OCI-LY7 (cell line): ENCODE results near the gene SLC44A4.
"Not testable (repeated sequence)": the region's sequence is repeated elsewhere in the genome, so short reads cannot be mapped to it uniquely, and the experiment has no call there.

Source experiments
- CTCF ChIP-seq: fragments of 200-600 bp; sonication (generic); conservative IDR thresholded peaks from 2 replicates; pipeline ENCODE4 v1.5.1; 2014; ENCODE audit warnings: mild to moderate bottlenecking, antibody characterized with exemption, low read length, moderate library complexity, mixed read lengths
- EZH2phosphoT487 ChIP-seq: fragments of 200-600 bp; sonication (generic); IDR thresholded peaks from 2 replicates; pipeline ENCODE4 v1.6.1; 2018; ENCODE audit warnings: low read depth, borderline replicate concordance, mild to moderate bottlenecking, mixed run types, antibody characterized with exemption, low read length, moderate library complexity, mixed read lengths

GRCh38 chr6:31817133-31817928 lies 61.5 kb downstream of the SLC44A4 start:
- TF ChIP-seq CTCF: peak; percentile 62
- not testable (repeated sequence) for TF ChIP-seq EZH2phosphoT487
